Liver (tissue), 9 donors: ENCODE measurements around the gene PPP1R13B. TPM values are rescaled to one million over a fixed set of nuclear protein-coding genes. Genes with fewer than 3 reads are reported as not detected.
A peak's percentile ranks its signal among the peaks of the same experiment; 100 is the strongest.

Experiments used
- DNase-seq: peaks from one replicate; pipeline ENCODE4 v3.0.0-alpha.2; 2017; ENCODE audit warnings: low spot score
- H3K27ac ChIP-seq, 2 donors: one replicate each; pipeline ENCODE4 v1.7.0; 2013; ENCODE audit warnings: inconsistent platforms in 2 of 2, low read length in 2 of 2, control low read depth in 1 of 2, low read depth in 1 of 2, mild to moderate bottlenecking in 1 of 2
- H3K27me3 ChIP-seq, 4 donors: one replicate each; pipeline versions ENCODE4 v1.6.1 to v1.7.0; 2013; ENCODE audit warnings: low read length in 3 of 4, inconsistent platforms in 1 of 4, mild to moderate bottlenecking in 1 of 4, moderate library complexity in 1 of 4; ENCODE audit not compliant: control insufficient read depth in 4 of 4, insufficient read depth in 4 of 4
- H3K36me3 ChIP-seq, 4 donors: one replicate each; pipeline versions ENCODE4 v1.6.1 to v1.7.0; 2013; ENCODE audit warnings: low read length in 3 of 4, mild to moderate bottlenecking in 3 of 4, low read depth in 1 of 4, moderate library complexity in 1 of 4; ENCODE audit not compliant: control insufficient read depth in 4 of 4, insufficient read depth in 3 of 4
- H3K4me1 ChIP-seq, 4 donors: one replicate each; pipeline versions ENCODE4 v1.6.1 to v1.7.0; 2013; ENCODE audit warnings: low read length in 3 of 4, mild to moderate bottlenecking in 3 of 4, moderate library complexity in 1 of 4; ENCODE audit not compliant: control insufficient read depth in 4 of 4, insufficient read depth in 4 of 4
- H3K4me3 ChIP-seq, 3 donors: one replicate each; pipeline versions ENCODE4 v1.6.1 to v1.7.0; 2013; ENCODE audit warnings: low read length in 3 of 3, control low read depth in 1 of 3, low read depth in 1 of 3, mild to moderate bottlenecking in 1 of 3
- H3K9ac ChIP-seq, 2 donors: one replicate each; pipeline ENCODE4 v1.7.0; 2013; ENCODE audit warnings: low read length in 2 of 2, mild to moderate bottlenecking in 2 of 2, moderate library complexity in 2 of 2, control low read depth in 1 of 2, low read depth in 1 of 2
- H3K9me3 ChIP-seq, 4 donors: one replicate each; pipeline versions ENCODE4 v1.6.1 to v1.7.0; 2013; ENCODE audit warnings: low read length in 3 of 4; ENCODE audit not compliant: control insufficient read depth in 4 of 4
- CTCF ChIP-seq: fragments of 150-350 bp; IDR thresholded peaks from 2 replicates; pipeline ENCODE4 v1.5.1; 2017; ENCODE audit warnings: improper control_type of control experiment, low read depth, low read length; ENCODE audit not compliant: missing input control
- FOXA2 ChIP-seq: IDR thresholded peaks from 2 replicates; pipeline ENCODE4 v1.6.1; 2016; ENCODE audit warnings: antibody characterized with exemption
- GABPA ChIP-seq, 2 donors: IDR thresholded peaks in 1 of 2; conservative IDR thresholded peaks in 1 of 2; 2 replicates each; pipeline ENCODE4 v1.6.1; 2016; ENCODE audit warnings: antibody characterized with exemption in 2 of 2, mild to moderate bottlenecking in 1 of 2, moderate library complexity in 1 of 2
- HNF4A ChIP-seq, 2 donors: conservative IDR thresholded peaks; 2 replicates each; pipeline ENCODE4 v1.6.1; 2016; ENCODE audit warnings: antibody characterized with exemption in 2 of 2, mild to moderate bottlenecking in 2 of 2
- HNF4G ChIP-seq: IDR thresholded peaks from 2 replicates; pipeline ENCODE4 v1.6.1; 2016; ENCODE audit warnings: antibody characterized with exemption
- JUND ChIP-seq, 2 donors: IDR thresholded peaks; 2 replicates each; pipeline ENCODE4 v1.6.1; 2016; ENCODE audit warnings: antibody characterized with exemption in 2 of 2
- NR2F2 ChIP-seq: IDR thresholded peaks from 2 replicates; pipeline ENCODE4 v1.6.1; 2016; ENCODE audit warnings: antibody characterized with exemption
- RAD21 ChIP-seq, 2 donors: IDR thresholded peaks; 2 replicates each; pipeline ENCODE4 v1.6.1; 2016; ENCODE audit warnings: antibody characterized with exemption in 2 of 2, mild to moderate bottlenecking in 2 of 2
- RXRA ChIP-seq, 2 donors: IDR thresholded peaks; 2 replicates each; pipeline ENCODE4 v1.6.1; 2017 to 2018; ENCODE audit warnings: antibody characterized with exemption in 2 of 2, mild to moderate bottlenecking in 1 of 2
- SP1 ChIP-seq: IDR thresholded peaks from 2 replicates; pipeline ENCODE4 v1.6.1; 2018; ENCODE audit warnings: antibody characterized with exemption, mild to moderate bottlenecking
- TAF1 ChIP-seq: conservative IDR thresholded peaks from 2 replicates; pipeline ENCODE4 v1.6.1; 2016; ENCODE audit warnings: antibody characterized with exemption, mild to moderate bottlenecking
- YY1 ChIP-seq: IDR thresholded peaks from 2 replicates; pipeline ENCODE4 v1.6.1; 2016; ENCODE audit warnings: antibody characterized with exemption, mild to moderate bottlenecking
- ZBTB33 ChIP-seq: IDR thresholded peaks from 2 replicates; pipeline ENCODE4 v1.6.1; 2016; ENCODE audit warnings: antibody characterized with exemption
- WGBS: extraction: QIAGEN DNeasy Blood & Tissue Kit; methylation state at CpG from one replicate; pipeline ENCODE4 v1.1.7; 2013; 5-methylcytosine and 5-hydroxymethylcytosine counted together
- polyA plus RNA-seq, 2 donors: library from polyadenylated mRNA; stranded (reverse) in 1 of 2; unstranded in 1 of 2; fragments of 200-250 nt in 1 of 2; fragments of >200 nt in 1 of 2; fragmentation: Nextera tagmentation in 1 of 2; extraction: Ambion mirVana in 1 of 2; gene quantifications; one replicate each; pipeline versions ENCODE4 v1.2.1 to v1.2.3, GENCODE V29; 2013 to 2015
- total RNA-seq, 2 donors: library from RNA; depleted of rRNA; stranded (reverse); fragments of >200 nt; gene quantifications; one replicate each; pipeline ENCODE4 v1.2.3, GENCODE V29; 2014
- donor health status: healthy.
- donor health status: healthy.
- donor health status: healthy.
- donor health status: healthy.
- donor health status: healthy.

Gene PPP1R13B
- total and polyA plus RNA-seq, 4 donors: 3.2 to 15.1 (median 5.1) TPM

- H3K9me3 ChIP-seq: no peaks in the 10 kb centered on the region
- H3K27ac ChIP-seq: no peak overlapping the region
- H3K4me3 ChIP-seq: no peak overlapping the region
- DNase-seq: no peak
- WGBS: 93% methylated on average over 14 of the region's 14 CpGs
- H3K27me3 ChIP-seq: no peaks in the 10 kb centered on the region
- H3K9ac ChIP-seq: no peak overlapping the region
- TF ChIP-seq FOXA2 (no peak), ZBTB33 (no peak), RXRA (IDR thresholded peaks at IDR 0.05) (no peak), JUND (IDR thresholded peaks at IDR 0.05) (no peak), NR2F2 (no peak), CTCF (no peak), TAF1 (no peak), GABPA (IDR thresholded peaks at IDR 0.05 in 1 of 2, conservative IDR thresholded peaks at IDR 0.05 in 1 of 2) (no peak), HNF4A (conservative IDR thresholded peaks at IDR 0.05) (no peak), HNF4G (no peak), RAD21 (IDR thresholded peaks at IDR 0.05) (no peak)
- no peaks in the 10 kb centered on the region for H3K36me3 ChIP-seq
- H3K4me1 ChIP-seq: peaks cover 4 to 12% (median 8%) of the 10 kb centered on the region in 4 donors
Measured at GRCh38 chr14:103830511-103831270, 16.7 kb downstream of the PPP1R13B start.

- no peak overlapping the region for H3K4me3 ChIP-seq
- peaks cover 3 to 19% (median 16%) of the 10 kb centered on the region in 4 donors for H3K4me1 ChIP-seq
- H3K36me3 ChIP-seq: no peaks in the 10 kb centered on the region
- no peaks in the 10 kb centered on the region for H3K9me3 ChIP-seq
- no peaks in the 10 kb centered on the region for H3K27me3 ChIP-seq
- TF ChIP-seq YY1 (no peak), JUND (IDR thresholded peaks at IDR 0.05) (peak in 1 of 2 donors; percentile 38)
- no peak overlapping the region for H3K27ac ChIP-seq
- H3K9ac ChIP-seq: no peak overlapping the region
- WGBS: 73% methylated on average over 9 of the region's 9 CpGs
- no peak for DNase-seq
Measured at GRCh38 chr14:103828315-103828967, 18.9 kb downstream of the PPP1R13B start.

- Histone ChIP-seq H3K9me3 (no peaks in the 10 kb centered on the region), H3K4me3 (no peak overlapping the region), H3K27ac (peak overlapping the region in 1 of 2 donors; percentile 14), H3K27me3 (no peaks in the 10 kb centered on the region), H3K9ac (no peak overlapping the region), H3K36me3 (no peaks in the 10 kb centered on the region), H3K4me1 (peaks cover 5 to 26% (median 19%) of the 10 kb centered on the region in 4 donors)
- WGBS: 37% methylated on average over 3 of the region's 3 CpGs
- DNase-seq: no peak
- TF ChIP-seq SP1 (peak; percentile 23), RAD21 (IDR thresholded peaks at IDR 0.05) (peak in 1 of 2 donors; percentile 28), FOXA2 (no peak), HNF4A (conservative IDR thresholded peaks at IDR 0.05) (peak in 1 of 2 donors; percentile 11)
Measured at GRCh38 chr14:103825101-103825500, 22.3 kb downstream of the PPP1R13B start.
